ENCODE results near the gene ANTXR2. TPM values are rescaled to one million over a fixed set of nuclear protein-coding genes. Genes with fewer than 3 reads are reported as not detected.

Gene ANTXR2
- total and polyA plus RNA-seq, 9 of the 15 experiments (the other 6 are each of a cell fraction or from before 2014, with no cell fraction given): 10.1 to 83.8 (median 60.3) TPM

DNA sequence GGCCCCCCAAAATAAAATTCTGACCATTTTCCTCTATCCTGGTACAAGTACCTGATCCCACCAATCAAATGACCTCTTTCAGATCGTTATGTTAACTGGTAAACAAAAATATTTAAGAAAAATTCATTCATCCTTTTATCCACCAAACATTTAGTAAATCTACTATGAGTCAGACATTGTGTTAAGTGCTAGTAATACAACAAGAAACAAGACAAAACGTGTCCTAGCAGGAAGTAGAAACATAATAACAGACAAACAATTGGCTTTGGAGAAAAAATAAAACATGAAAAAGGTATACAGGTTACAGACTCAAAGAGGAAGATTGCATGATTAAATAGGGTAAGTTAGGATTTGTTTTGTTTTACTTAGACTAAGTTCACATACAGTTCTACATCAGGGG, 43.7 kb downstream of the ANTXR2 start:
- H3K9me1 ChIP-seq (ENCODE audit: control insufficient read depth, insufficient read depth, low read length): no peaks in the 10 kb centered on the region
- H3K4me2 ChIP-seq (ENCODE audit: insufficient read depth, low read length): no peak overlapping the region
- H2AFZ ChIP-seq (ENCODE audit: low read depth, low read length): no peak overlapping the region
- no peaks in the 10 kb centered on the region for H3K9me3 ChIP-seq (replicated peaks; ENCODE audit: control insufficient read depth, insufficient read depth, low read depth, low read length)
- WGBS (ENCODE audit: insufficient coverage, low coverage, missing lambda C conversion rate): 46% methylated on average over 2 of the region's 2 CpGs
- ATAC-seq: no peak
- TF ChIP-seq, protein P1, sequence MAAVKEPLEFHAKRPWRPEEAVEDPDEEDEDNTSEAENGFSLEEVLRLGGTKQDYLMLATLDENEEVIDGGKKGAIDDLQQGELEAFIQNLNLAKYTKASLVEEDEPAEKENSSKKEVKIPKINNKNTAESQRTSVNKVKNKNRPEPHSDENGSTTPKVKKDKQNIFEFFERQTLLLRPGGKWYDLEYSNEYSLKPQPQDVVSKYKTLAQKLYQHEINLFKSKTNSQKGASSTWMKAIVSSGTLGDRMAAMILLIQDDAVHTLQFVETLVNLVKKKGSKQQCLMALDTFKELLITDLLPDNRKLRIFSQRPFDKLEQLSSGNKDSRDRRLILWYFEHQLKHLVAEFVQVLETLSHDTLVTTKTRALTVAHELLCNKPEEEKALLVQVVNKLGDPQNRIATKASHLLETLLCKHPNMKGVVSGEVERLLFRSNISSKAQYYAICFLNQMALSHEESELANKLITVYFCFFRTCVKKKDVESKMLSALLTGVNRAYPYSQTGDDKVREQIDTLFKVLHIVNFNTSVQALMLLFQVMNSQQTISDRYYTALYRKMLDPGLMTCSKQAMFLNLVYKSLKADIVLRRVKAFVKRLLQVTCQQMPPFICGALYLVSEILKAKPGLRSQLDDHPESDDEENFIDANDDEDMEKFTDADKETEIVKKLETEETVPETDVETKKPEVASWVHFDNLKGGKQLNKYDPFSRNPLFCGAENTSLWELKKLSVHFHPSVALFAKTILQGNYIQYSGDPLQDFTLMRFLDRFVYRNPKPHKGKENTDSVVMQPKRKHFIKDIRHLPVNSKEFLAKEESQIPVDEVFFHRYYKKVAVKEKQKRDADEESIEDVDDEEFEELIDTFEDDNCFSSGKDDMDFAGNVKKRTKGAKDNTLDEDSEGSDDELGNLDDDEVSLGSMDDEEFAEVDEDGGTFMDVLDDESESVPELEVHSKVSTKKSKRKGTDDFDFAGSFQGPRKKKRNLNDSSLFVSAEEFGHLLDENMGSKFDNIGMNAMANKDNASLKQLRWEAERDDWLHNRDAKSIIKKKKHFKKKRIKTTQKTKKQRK (IDR thresholded peaks at IDR 0.05; ENCODE audit: borderline replicate concordance, low read depth, low read length): no peak
- no peak for TF ChIP-seq KLF13 (tag; IDR thresholded peaks at IDR 0.05; ENCODE audit: borderline replicate concordance, low read depth)
- TF ChIP-seq RBM15 (IDR thresholded peaks at IDR 0.05; ENCODE audit: insufficient read depth, low read length): no peak
- no peak for TF ChIP-seq ILK (tag; IDR thresholded peaks at IDR 0.05; ENCODE audit: borderline replicate concordance, low read depth)
- TF ChIP-seq NRF1 (conservative IDR thresholded peaks at IDR 0.05 in 1 of 2, IDR thresholded peaks at IDR 0.05 in 1 of 2): no peak
- no peak for TF ChIP-seq RBM34 (IDR thresholded peaks at IDR 0.05; ENCODE audit: borderline replicate concordance, insufficient read depth, low read length)
- TF ChIP-seq NCOA6 (IDR thresholded peaks at IDR 0.05): no peak
- no peak for TF ChIP-seq ATF7 (IDR thresholded peaks at IDR 0.05)
- no peak for TF ChIP-seq CBX8 (IDR thresholded peaks at IDR 0.05; ENCODE audit: borderline replicate concordance, extremely low read depth, low read depth, low read length, poor library complexity, severe bottlenecking)
- no peak for TF ChIP-seq SMAD4 (CRISPR knock-in tag; conservative IDR thresholded peaks at IDR 0.05)
- TF ChIP-seq KLF10 (CRISPR knock-in tag; IDR thresholded peaks at IDR 0.05): no peak
- TF ChIP-seq MCM3 (IDR thresholded peaks at IDR 0.05): no peak
- TF ChIP-seq, protein P2, sequence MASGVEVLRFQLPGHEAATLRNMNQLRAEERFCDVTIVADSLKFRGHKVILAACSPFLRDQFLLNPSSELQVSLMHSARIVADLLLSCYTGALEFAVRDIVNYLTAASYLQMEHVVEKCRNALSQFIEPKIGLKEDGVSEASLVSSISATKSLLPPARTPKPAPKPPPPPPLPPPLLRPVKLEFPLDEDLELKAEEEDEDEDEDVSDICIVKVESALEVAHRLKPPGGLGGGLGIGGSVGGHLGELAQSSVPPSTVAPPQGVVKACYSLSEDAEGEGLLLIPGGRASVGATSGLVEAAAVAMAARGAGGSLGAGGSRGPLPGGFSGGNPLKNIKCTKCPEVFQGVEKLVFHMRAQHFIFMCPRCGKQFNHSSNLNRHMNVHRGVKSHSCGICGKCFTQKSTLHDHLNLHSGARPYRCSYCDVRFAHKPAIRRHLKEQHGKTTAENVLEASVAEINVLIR (CRISPR knock-in tag; IDR thresholded peaks at IDR 0.05): no peak
- no peak for TF ChIP-seq FOXK2 (conservative IDR thresholded peaks at IDR 0.05 in 1 of 2, IDR thresholded peaks at IDR 0.05 in 1 of 2; ENCODE audit: low read depth in 2 of 2)
- ChIA-PET POLR2A (no interaction called here), CTCF (ENCODE audit: low intra/inter-chr PET ratio) (no interaction called here)
- H3K9ac ChIP-seq (ENCODE audit: insufficient read depth in 1 of 2, low read depth in 2 of 2, low read length in 2 of 2): no peak overlapping the region
- intact Hi-C loops (cut with micrococcal nuclease): no loop called here
- H3K79me2 ChIP-seq (ENCODE audit: control insufficient read depth, insufficient read depth, low read length): no peaks in the 10 kb centered on the region
- no peak for FAIRE-seq
- BruUV-seq (replicated peaks): no TSS peak
- in situ Hi-C loops (cut with MboI): no loop called here
- no peaks in the 10 kb centered on the region for H3K4me1 ChIP-seq (replicated peaks in 1 of 2; ENCODE audit: control insufficient read depth in 2 of 2, insufficient read depth in 2 of 2, low read length in 2 of 2)
- peaks cover 91% of the 10 kb centered on the region; the same call in 2 of the 3 replicates for H3K36me3 ChIP-seq (ENCODE audit: control insufficient read depth, insufficient read depth, low read length)
- H3K27ac ChIP-seq (ENCODE audit: extremely low read depth, low read depth, low read length): no peak overlapping the region
- H3K27me3 ChIP-seq (ENCODE audit: control insufficient read depth in 2 of 2, insufficient read depth in 2 of 2, low read length in 2 of 2): no peaks in the 10 kb centered on the region
- no peak for DNase-seq (ENCODE audit: extremely low read depth in 1 of 4, low spot score in 3 of 4)
- no peaks in the 10 kb centered on the region for H4K20me1 ChIP-seq (replicated peaks; ENCODE audit: control insufficient read depth, insufficient read depth, low read length)
- no peak overlapping the region for H3K4me3 ChIP-seq

Measured in K562 (cell line).